Measurements from ENCODE around the gene PHB1. TPM values are rescaled to one million over a fixed set of nuclear protein-coding genes. Genes with fewer than 3 reads are reported as not detected.

The PHB1 gene
- total RNA-seq, 5 donors from 2014 or later (not counting 1 experiment from before 2014, with no cell fraction given), result 49.4 to 84.6 (median 74.7) TPM

GRCh38 chr17:49457564-49458535 lies 43.2 kb upstream of the PHB1 start:
- peaks cover 0 to 4% (median 0%) of the 10 kb centered on the region in 3 donors for H3K4me1 Mint-ChIP-seq
- peak overlapping the region in 1 of 2 donors; percentile 21 for H3K27ac Mint-ChIP-seq
- Histone ChIP-seq H3K4me3 (ENCODE audit: control insufficient read depth in 1 of 2, extremely low read depth in 1 of 2, low read length in 1 of 2) (no peak overlapping the region), H3K27me3 (replicated peaks in 1 of 2; ENCODE audit: control insufficient read depth in 2 of 2, extremely low read depth in 1 of 2, insufficient read depth in 2 of 2, low read length in 1 of 2) (peaks cover 0 to 77% of the 10 kb centered on the region in 2 experiments), H3K27ac (ENCODE audit: low read length) (no peak overlapping the region), H3K9me3 (no peaks in the 10 kb centered on the region), H3K4me1 (ENCODE audit: control insufficient read depth in 1 of 2, extremely low read depth in 1 of 2, insufficient read depth in 2 of 2, low read length in 2 of 2) (no peaks in the 10 kb centered on the region), H3K36me3 (ENCODE audit: control insufficient read depth in 2 of 2, extremely low read depth in 1 of 2, insufficient read depth in 1 of 2, low read length in 1 of 2) (no peaks in the 10 kb centered on the region)
- ATAC-seq (replicated peaks in 1 of 4) (no peak), DNase-seq (no peak)
- WGBS (ENCODE audit: insufficient coverage), result 80% methylated on average over 12 of the region's 15 CpGs
- CTCF ChIA-PET, result interaction anchor here in 1 of 2 donors (0.9 kb wide), 1 partner anchor 11 kb away, joined by 6 read pairs; no protein-coding TSS in a partner anchor
- H3K4me3 Mint-ChIP-seq, result no peak overlapping the region
- H3K9me3 Mint-ChIP-seq, result no peaks in the 10 kb centered on the region
- POLR2A ChIA-PET, result interaction anchor here in 1 of 2 donors (0.6 kb wide), 1 partner anchor 1440 kb away, joined by 3 read pairs; no protein-coding TSS in a partner anchor
- H3K27me3 Mint-ChIP-seq, result peaks cover 50 to 59% of the 10 kb centered on the region in 2 donors
- no peaks in the 10 kb centered on the region for H3K36me3 Mint-ChIP-seq

GRCh38 chr17:49456183-49456965 lies 41.7 kb upstream of the PHB1 start:
- Mint-ChIP-seq H3K9me3 (no peaks in the 10 kb centered on the region), H3K27ac (no peak overlapping the region), H3K4me1 (peaks cover 0 to 15% (median 4%) of the 10 kb centered on the region in 3 donors), H3K27me3 (peaks cover 45 to 55% of the 10 kb centered on the region in 2 donors), H3K36me3 (no peaks in the 10 kb centered on the region), H3K4me3 (no peak overlapping the region)
- Histone ChIP-seq H3K36me3 (ENCODE audit: control insufficient read depth in 2 of 2, extremely low read depth in 1 of 2, insufficient read depth in 1 of 2, low read length in 1 of 2) (no peaks in the 10 kb centered on the region), H3K4me3 (ENCODE audit: control insufficient read depth in 1 of 2, extremely low read depth in 1 of 2, low read length in 1 of 2) (no peak overlapping the region), H3K27ac (ENCODE audit: low read length) (no peak overlapping the region), H3K9me3 (no peaks in the 10 kb centered on the region), H3K4me1 (ENCODE audit: control insufficient read depth in 1 of 2, extremely low read depth in 1 of 2, insufficient read depth in 2 of 2, low read length in 2 of 2) (peaks cover 0 to 13% of the 10 kb centered on the region in 2 experiments), H3K27me3 (replicated peaks in 1 of 2; ENCODE audit: control insufficient read depth in 2 of 2, extremely low read depth in 1 of 2, insufficient read depth in 2 of 2, low read length in 1 of 2) (peaks cover 0 to 77% of the 10 kb centered on the region in 2 experiments)
- ChIA-PET POLR2A (no interaction called here), CTCF (no interaction called here)
- ATAC-seq (replicated peaks in 1 of 4) (no peak), DNase-seq (no peak)
- 23% methylated on average over 3 of the region's 5 CpGs for WGBS (ENCODE audit: insufficient coverage)

- Histone ChIP-seq H3K4me3 (ENCODE audit: control insufficient read depth in 1 of 2, extremely low read depth in 1 of 2, low read length in 1 of 2) (no peak overlapping the region), H3K27ac (ENCODE audit: low read length) (no peak overlapping the region), H3K36me3 (ENCODE audit: control insufficient read depth in 2 of 2, extremely low read depth in 1 of 2, insufficient read depth in 1 of 2, low read length in 1 of 2) (no peaks in the 10 kb centered on the region), H3K27me3 (replicated peaks in 1 of 2; ENCODE audit: control insufficient read depth in 2 of 2, extremely low read depth in 1 of 2, insufficient read depth in 2 of 2, low read length in 1 of 2) (peaks cover 0 to 71% of the 10 kb centered on the region in 2 experiments), H3K9me3 (no peaks in the 10 kb centered on the region), H3K4me1 (ENCODE audit: control insufficient read depth in 1 of 2, extremely low read depth in 1 of 2, insufficient read depth in 2 of 2, low read length in 2 of 2) (peaks cover 0 to 22% of the 10 kb centered on the region in 2 experiments)
- no peak overlapping the region for H3K27ac Mint-ChIP-seq
- ChIA-PET CTCF (no interaction called here), POLR2A (no interaction called here)
- DNase-seq (no peak), ATAC-seq (replicated peaks in 1 of 4) (no peak)
- H3K4me1 Mint-ChIP-seq, result peaks cover 3 to 24% (median 8%) of the 10 kb centered on the region in 3 donors
- H3K9me3 Mint-ChIP-seq, result no peaks in the 10 kb centered on the region
- H3K27me3 Mint-ChIP-seq, result peaks cover 39 to 50% of the 10 kb centered on the region in 2 donors
- WGBS (ENCODE audit: insufficient coverage), result no CpG with 5 or more reads among the region's 9 CpGs
- H3K36me3 Mint-ChIP-seq, result no peaks in the 10 kb centered on the region
- no peak overlapping the region for H3K4me3 Mint-ChIP-seq
These were observed 40.7 kb upstream of the PHB1 start for GRCh38 chr17:49455272-49455861.

GRCh38 chr17:49454050-49454449 lies 39.4 kb upstream of the PHB1 start:
- no peak overlapping the region for H3K27ac ChIP-seq (ENCODE audit: low read length)
- peaks cover 30 to 41% of the 10 kb centered on the region in 2 donors for H3K27me3 Mint-ChIP-seq
- no peak overlapping the region for H3K27ac Mint-ChIP-seq
- CTCF ChIA-PET, result no interaction called here
- H3K9me3 Mint-ChIP-seq, result no peaks in the 10 kb centered on the region
- no peak overlapping the region for H3K4me3 ChIP-seq (ENCODE audit: control insufficient read depth in 1 of 2, extremely low read depth in 1 of 2, low read length in 1 of 2)
- no peak for ATAC-seq (replicated peaks in 1 of 4)
- no peaks in the 10 kb centered on the region for H3K36me3 Mint-ChIP-seq
- 60% methylated on average over 5 of the region's 5 CpGs for WGBS (ENCODE audit: insufficient coverage)
- no peaks in the 10 kb centered on the region for H3K36me3 ChIP-seq (ENCODE audit: control insufficient read depth in 2 of 2, extremely low read depth in 1 of 2, insufficient read depth in 1 of 2, low read length in 1 of 2)
- peaks cover 5 to 27% (median 10%) of the 10 kb centered on the region in 3 donors for H3K4me1 Mint-ChIP-seq
- no peak overlapping the region for H3K4me3 Mint-ChIP-seq
- H3K27me3 ChIP-seq (replicated peaks in 1 of 2; ENCODE audit: control insufficient read depth in 2 of 2, extremely low read depth in 1 of 2, insufficient read depth in 2 of 2, low read length in 1 of 2), result peaks cover 0 to 58% of the 10 kb centered on the region in 2 experiments
- no peaks in the 10 kb centered on the region for H3K9me3 ChIP-seq
- POLR2A ChIA-PET, result no interaction called here
- peaks cover 0 to 24% of the 10 kb centered on the region in 2 experiments for H3K4me1 ChIP-seq (ENCODE audit: control insufficient read depth in 1 of 2, extremely low read depth in 1 of 2, insufficient read depth in 2 of 2, low read length in 2 of 2)
- DNase-seq, result no peak

GRCh38 chr17:49452661-49453060 lies 38.0 kb upstream of the PHB1 start:
- ChIA-PET POLR2A (no interaction called here), CTCF (interaction anchor here in 1 of 2 donors (0.6 kb wide), 1 partner anchor 605 kb away, joined by 4 read pairs; no protein-coding TSS in a partner anchor)
- 88% methylated on average over 4 of the region's 5 CpGs for WGBS (ENCODE audit: insufficient coverage)
- Mint-ChIP-seq H3K4me1 (peaks cover 5 to 27% (median 10%) of the 10 kb centered on the region in 3 donors), H3K4me3 (no peak overlapping the region), H3K27ac (no peak overlapping the region), H3K9me3 (no peaks in the 10 kb centered on the region), H3K36me3 (no peaks in the 10 kb centered on the region), H3K27me3 (peaks cover 24 to 32% of the 10 kb centered on the region in 2 donors)
- DNase-seq (no peak), ATAC-seq (replicated peaks in 1 of 4) (no peak)
- no peak overlapping the region for H3K4me3 ChIP-seq (ENCODE audit: control insufficient read depth in 1 of 2, extremely low read depth in 1 of 2, low read length in 1 of 2)
- H3K27me3 ChIP-seq (replicated peaks in 1 of 2; ENCODE audit: control insufficient read depth in 2 of 2, extremely low read depth in 1 of 2, insufficient read depth in 2 of 2, low read length in 1 of 2), result peaks cover 0 to 46% of the 10 kb centered on the region in 2 experiments
- H3K4me1 ChIP-seq (ENCODE audit: control insufficient read depth in 1 of 2, extremely low read depth in 1 of 2, insufficient read depth in 2 of 2, low read length in 2 of 2), result peaks cover 0 to 24% of the 10 kb centered on the region in 2 experiments
- no peaks in the 10 kb centered on the region for H3K9me3 ChIP-seq
- no peaks in the 10 kb centered on the region for H3K36me3 ChIP-seq (ENCODE audit: control insufficient read depth in 2 of 2, extremely low read depth in 1 of 2, insufficient read depth in 1 of 2, low read length in 1 of 2)
- H3K27ac ChIP-seq (ENCODE audit: low read length), result no peak overlapping the region

- Histone ChIP-seq H3K4me3 (ENCODE audit: control insufficient read depth in 1 of 2, extremely low read depth in 1 of 2, low read length in 1 of 2) (no peak overlapping the region), H3K36me3 (ENCODE audit: control insufficient read depth in 2 of 2, extremely low read depth in 1 of 2, insufficient read depth in 1 of 2, low read length in 1 of 2) (no peaks in the 10 kb centered on the region), H3K27ac (ENCODE audit: low read length) (no peak overlapping the region), H3K27me3 (replicated peaks in 1 of 2; ENCODE audit: control insufficient read depth in 2 of 2, extremely low read depth in 1 of 2, insufficient read depth in 2 of 2, low read length in 1 of 2) (peaks cover 0 to 41% of the 10 kb centered on the region in 2 experiments), H3K4me1 (ENCODE audit: control insufficient read depth in 1 of 2, extremely low read depth in 1 of 2, insufficient read depth in 2 of 2, low read length in 2 of 2) (peaks cover 0 to 24% of the 10 kb centered on the region in 2 experiments), H3K9me3 (no peaks in the 10 kb centered on the region)
- no peaks in the 10 kb centered on the region for H3K36me3 Mint-ChIP-seq
- POLR2A ChIA-PET, result no interaction called here
- H3K27ac Mint-ChIP-seq, result no peak overlapping the region
- peaks cover 5 to 27% (median 10%) of the 10 kb centered on the region in 3 donors for H3K4me1 Mint-ChIP-seq
- ATAC-seq (replicated peaks in 1 of 4), result no peak
- no peak for DNase-seq
- no peaks in the 10 kb centered on the region for H3K9me3 Mint-ChIP-seq
- no peak overlapping the region for H3K4me3 Mint-ChIP-seq
- CTCF ChIA-PET, result interaction anchor here in 1 of 2 donors (0.6 kb wide), 2 partner anchors 54 to 605 kb away, joined by 4 to 5 read pairs; no protein-coding TSS in a partner anchor
- peaks cover 19 to 28% of the 10 kb centered on the region in 2 donors for H3K27me3 Mint-ChIP-seq
- 20% methylated on average over 1 of the region's 5 CpGs for WGBS (ENCODE audit: insufficient coverage)
These were observed 37.5 kb upstream of the PHB1 start for GRCh38 chr17:49452201-49452600.

Measured in T-cell (primary cell).